Lung (tissue), 12 donors: Measurements from ENCODE around the gene INO80C. TPM values are rescaled to one million over a fixed set of nuclear protein-coding genes. Genes with fewer than 3 reads are reported as not detected.

Experiments
- ATAC-seq: fragments of 200-7000 bp; cut with Tn5 transposase; one replicate; pipeline ENCODE4 v1.9.1; 2020; ENCODE audit warnings: moderate number of reproducible peaks; ENCODE audit not compliant: insufficient read depth, low FRiP score
- DNase-seq, 3 donors: peaks; one replicate each; pipeline ENCODE4 v3.0.0-alpha.2; 2013 to 2017
- H3K27ac ChIP-seq, 2 donors: one replicate each; pipeline ENCODE4 v1.5.1; 2013; ENCODE audit warnings: mild to moderate bottlenecking in 2 of 2, moderate library complexity in 2 of 2, control low read depth in 1 of 2, inconsistent platforms in 1 of 2, low read depth in 1 of 2, low read length in 1 of 2
- H3K27me3 ChIP-seq, 3 donors: one replicate each; pipeline ENCODE4 v1.5.1; 2013; ENCODE audit warnings: low read length in 2 of 3; ENCODE audit not compliant: control insufficient read depth in 3 of 3, insufficient read depth in 3 of 3
- H3K36me3 ChIP-seq, 4 donors: one replicate each; pipeline ENCODE4 v1.5.1; 2013; ENCODE audit warnings: low read length in 4 of 4, mild to moderate bottlenecking in 1 of 4, moderate library complexity in 1 of 4; ENCODE audit not compliant: control insufficient read depth in 4 of 4, insufficient read depth in 4 of 4
- H3K4me1 ChIP-seq, 5 donors: one replicate each; pipeline ENCODE4 v1.5.1; 2013; ENCODE audit warnings: low read length in 5 of 5, mild to moderate bottlenecking in 2 of 5, moderate library complexity in 1 of 5; ENCODE audit not compliant: control insufficient read depth in 5 of 5, insufficient read depth in 5 of 5
- H3K4me3 ChIP-seq: one replicate; pipeline ENCODE4 v1.5.1; 2013; ENCODE audit warnings: mild to moderate bottlenecking, control low read depth, moderate library complexity
- H3K9ac ChIP-seq, 2 donors: one replicate each; pipeline ENCODE4 v1.5.1; 2013; ENCODE audit warnings: low read length in 2 of 2, control low read depth in 1 of 2; ENCODE audit not compliant: insufficient read depth in 1 of 2
- H3K9me3 ChIP-seq, 4 donors: one replicate each; pipeline ENCODE4 v1.5.1; 2013; ENCODE audit warnings: low read length in 3 of 4, mild to moderate bottlenecking in 1 of 4, moderate library complexity in 1 of 4; ENCODE audit not compliant: control insufficient read depth in 4 of 4, insufficient read depth in 3 of 4
- CTCF ChIP-seq: IDR thresholded peaks from 2 replicates; pipeline ENCODE4 v1.5.1; 2012; ENCODE audit warnings: mild to moderate bottlenecking; ENCODE audit errors: control extremely low read depth, extremely low read depth
- WGBS, 2 donors: extraction: QIAGEN DNeasy Blood & Tissue Kit; methylation state at CpG; one replicate each; pipeline ENCODE4 v1.1.7; 2013; 5-methylcytosine and 5-hydroxymethylcytosine counted together
- polyA plus RNA-seq, 2 donors: library from polyadenylated mRNA; stranded (reverse); fragments of 200-250 nt; gene quantifications; one replicate each; pipeline ENCODE4 v1.2.1, GENCODE V29; 2013
- total RNA-seq, 2 donors: library from RNA; depleted of rRNA in 1 of 2; stranded (reverse); fragments of >200 nt in 1 of 2; gene quantifications; one replicate each; pipeline ENCODE4 v1.2.1, GENCODE V29; 2014 to 2021
- donor health status: control.
- donor health status: control.
- donor health status: Bipolar disorder and iron deficiency.
- donor health status: healthy.
- donor health status: DM: yes; HTN: yes; CAD: no.

INO80C gene
- total and polyA plus RNA-seq, 4 donors: 26.7 to 35.6 (median 31.5) TPM

- Histone ChIP-seq H3K27me3 (no peaks in the 10 kb centered on the region), H3K36me3 (no peaks in the 10 kb centered on the region)
Observed at GRCh38 chr18:35511833-35512232, 14.1 kb upstream of the INO80C start.

DNA sequence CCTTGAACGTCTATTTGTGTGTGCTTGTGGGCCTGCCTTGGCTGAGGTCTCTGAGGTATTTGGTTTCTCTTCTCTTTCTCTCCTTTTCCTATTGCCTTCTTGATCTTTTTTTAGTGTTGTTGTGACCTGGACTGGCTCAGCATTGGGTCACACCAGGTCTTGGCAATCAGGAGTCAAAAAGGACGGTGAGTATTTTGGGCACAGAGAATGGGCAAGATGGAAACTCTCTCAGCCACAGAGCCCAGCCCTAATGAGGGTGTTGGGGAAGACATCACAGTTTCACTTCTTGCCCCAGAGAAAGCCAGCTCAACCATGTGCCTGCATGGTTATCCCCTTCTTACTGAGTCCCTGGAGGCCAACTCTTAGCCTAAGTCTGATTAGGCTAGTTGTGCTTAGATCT is 13.7 kb upstream of the INO80C start:
- WGBS, 2 donors: 79 to 84% methylated on average over 2 of the region's 2 CpGs
- H3K27me3 ChIP-seq: no peaks in the 10 kb centered on the region
- no peaks in the 10 kb centered on the region for H3K9me3 ChIP-seq
- DNase-seq (no peak), ATAC-seq (no peak)
- H3K27ac ChIP-seq: no peak overlapping the region
- no peak overlapping the region for H3K9ac ChIP-seq
- peaks cover 0 to 10% (median 5%) of the 10 kb centered on the region in 5 donors for H3K4me1 ChIP-seq
- TF ChIP-seq CTCF: no peak
- no peak overlapping the region for H3K4me3 ChIP-seq
- H3K36me3 ChIP-seq: no peaks in the 10 kb centered on the region

More at GRCh38 chr18:35511833-35512232, 14.1 kb upstream of the INO80C start:
- H3K9me3 ChIP-seq: no peaks in the 10 kb centered on the region
- no peak overlapping the region for H3K9ac ChIP-seq
- no peak overlapping the region for H3K27ac ChIP-seq
- H3K4me3 ChIP-seq: no peak overlapping the region
- DNase-seq: no peak
- no peak for TF ChIP-seq CTCF
- 80 to 83% methylated on average over 1 of the region's 1 CpG for WGBS, 2 donors
- ATAC-seq: no peak
- peaks cover 0 to 10% (median 5%) of the 10 kb centered on the region in 5 donors for H3K4me1 ChIP-seq

GRCh38 chr18:35510076-35510651 is 12.4 kb upstream of the INO80C start:
- H3K4me3 ChIP-seq: no peak overlapping the region
- no peak overlapping the region for H3K9ac ChIP-seq
- no peaks in the 10 kb centered on the region for H3K9me3 ChIP-seq
- peaks cover 0 to 9% (median 4%) of the 10 kb centered on the region in 5 donors for H3K4me1 ChIP-seq
- TF ChIP-seq CTCF: no peak
- DNase-seq (no peak), ATAC-seq (no peak)
- H3K27me3 ChIP-seq: no peaks in the 10 kb centered on the region
- WGBS, 2 donors: 71 to 81% methylated on average over 4 of the region's 4 CpGs
- H3K27ac ChIP-seq: no peak overlapping the region
- no peaks in the 10 kb centered on the region for H3K36me3 ChIP-seq
